Kidney glomerular epithelial cell (primary cell): ENCODE measurements around the gene COMMD4.

ENCODE experiments used
- DNase-seq: peaks from one replicate; lab custom pipeline; 2025; lab: John Stamatoyannopoulos, UW

COMMD4 gene

DNA sequence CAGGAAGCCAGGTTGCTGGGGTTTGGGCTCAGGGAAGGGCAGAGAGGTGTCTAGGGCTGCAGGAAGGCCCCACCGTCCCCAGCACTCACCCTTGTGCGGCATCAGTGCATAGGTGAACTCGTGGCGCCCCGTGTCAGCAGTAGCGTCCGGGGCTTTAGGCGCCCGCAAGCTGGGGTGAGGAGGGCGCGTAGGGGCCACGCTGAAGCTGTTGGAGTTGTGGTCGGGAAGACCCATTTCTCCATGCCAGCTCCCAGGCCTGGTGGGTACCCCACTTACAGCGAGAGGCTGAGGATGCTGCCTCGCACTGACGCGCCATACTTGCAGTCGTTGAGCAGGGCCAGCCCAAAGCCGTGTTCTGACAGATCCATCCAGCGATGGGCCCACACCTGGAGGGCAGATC is 20.7 kb downstream of the COMMD4 start:
- no peak for DNase-seq

DNA sequence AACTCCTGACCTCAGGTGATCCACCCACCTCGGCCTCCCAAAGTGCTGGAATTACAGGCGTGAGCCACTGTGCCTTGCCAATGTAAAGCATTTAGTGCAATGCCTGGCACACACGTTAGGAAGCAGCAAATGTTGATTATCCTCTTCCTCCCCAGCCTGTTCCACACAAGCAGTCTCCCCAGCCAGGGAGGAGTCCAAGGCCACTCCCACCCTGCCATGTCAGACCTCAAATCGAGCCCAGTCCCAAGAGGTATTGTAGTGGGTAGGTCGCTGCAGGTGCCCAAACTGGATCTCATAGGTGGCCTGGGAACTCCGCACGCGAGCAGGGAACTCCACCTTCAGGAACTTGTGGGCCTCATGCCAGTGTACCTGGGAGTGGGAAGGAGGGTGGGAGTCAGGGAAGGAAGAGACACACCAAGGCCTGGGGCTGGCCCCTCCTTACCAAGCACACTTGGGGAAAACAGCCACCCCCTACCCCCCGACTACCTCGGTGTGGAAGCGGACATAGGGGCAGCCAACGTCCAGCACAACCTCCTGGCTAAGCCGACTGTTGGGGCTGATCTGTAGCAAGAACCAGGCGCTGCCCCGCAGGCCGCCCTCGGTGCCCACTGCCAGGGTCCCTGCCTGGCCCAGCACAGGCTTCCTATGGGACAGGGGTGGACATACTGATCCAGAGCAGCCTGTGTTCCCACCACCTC is 22.3 kb downstream of the COMMD4 start:
- no peak for DNase-seq

DNA sequence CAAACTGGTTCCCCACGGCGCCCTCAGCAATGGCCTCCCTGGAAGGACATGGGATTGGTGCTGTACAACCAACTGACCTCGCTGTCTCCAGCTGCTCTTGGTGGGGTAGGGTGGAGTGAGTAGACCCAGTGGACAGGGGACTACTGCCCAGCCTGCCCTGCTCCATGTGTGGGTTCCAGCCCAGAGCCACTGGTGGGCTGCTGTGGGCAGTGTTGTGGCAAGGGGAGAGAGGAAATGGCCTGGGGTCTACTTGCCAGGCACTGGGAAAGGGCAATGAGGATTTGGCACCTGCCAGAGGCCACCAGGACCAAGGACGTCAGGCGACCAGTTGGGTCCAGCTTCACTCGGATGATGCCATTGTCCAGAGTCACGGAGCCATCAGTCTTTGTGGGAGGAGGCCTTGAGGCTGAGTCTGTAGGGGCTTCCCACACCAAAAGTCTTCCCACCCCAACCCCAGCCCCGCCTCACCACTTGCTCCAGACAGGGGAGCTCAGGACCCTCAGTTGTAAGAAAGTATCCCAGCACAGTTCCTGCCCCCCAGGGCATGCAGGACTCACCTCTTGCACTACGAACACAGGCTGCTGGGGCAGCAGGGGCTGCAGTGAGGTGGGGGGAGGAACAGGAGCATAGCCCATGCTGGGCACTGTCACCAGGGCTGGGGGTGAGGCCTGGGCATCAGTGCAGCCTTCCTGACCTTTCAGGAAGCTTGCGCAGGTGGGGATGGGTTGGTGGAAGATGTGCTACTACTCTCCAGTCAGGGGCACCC is 23.1 kb downstream of the COMMD4 start:
- no peak for DNase-seq

DNA sequence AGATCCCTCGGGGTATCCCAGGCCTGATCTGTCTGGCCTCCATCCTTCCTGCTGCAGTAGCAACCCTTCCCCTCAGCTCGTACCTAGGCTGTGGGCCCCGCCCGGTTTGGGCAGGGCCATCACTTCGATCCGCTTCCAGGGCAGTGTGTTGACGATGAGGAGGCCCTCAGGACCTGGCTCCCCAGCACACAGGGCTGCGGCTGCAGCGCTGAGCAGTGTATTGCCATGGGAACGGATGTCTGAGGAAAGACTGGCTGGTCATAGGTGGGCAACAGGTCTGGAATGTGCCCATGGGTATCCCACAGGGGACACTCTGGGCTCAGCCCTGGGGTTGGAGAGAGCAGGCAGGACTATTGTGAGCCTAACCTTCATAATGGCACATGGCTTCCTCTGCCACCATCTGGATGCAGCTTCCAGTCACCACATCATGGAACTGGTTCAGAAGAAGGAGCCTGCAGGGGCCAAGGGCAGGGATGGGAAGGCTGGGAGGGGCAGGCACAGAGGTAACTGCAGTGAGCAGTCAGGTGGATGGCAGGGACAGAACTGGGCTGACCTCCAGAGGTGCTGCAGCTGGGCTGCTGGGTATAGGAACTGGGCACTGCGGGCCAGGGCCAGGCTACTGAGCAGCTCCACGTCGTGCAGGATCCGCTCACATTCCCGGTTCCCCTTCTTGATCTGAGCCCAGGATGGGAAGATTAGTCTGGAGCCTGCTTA is 23.8 kb downstream of the COMMD4 start:
- no peak for DNase-seq

DNA sequence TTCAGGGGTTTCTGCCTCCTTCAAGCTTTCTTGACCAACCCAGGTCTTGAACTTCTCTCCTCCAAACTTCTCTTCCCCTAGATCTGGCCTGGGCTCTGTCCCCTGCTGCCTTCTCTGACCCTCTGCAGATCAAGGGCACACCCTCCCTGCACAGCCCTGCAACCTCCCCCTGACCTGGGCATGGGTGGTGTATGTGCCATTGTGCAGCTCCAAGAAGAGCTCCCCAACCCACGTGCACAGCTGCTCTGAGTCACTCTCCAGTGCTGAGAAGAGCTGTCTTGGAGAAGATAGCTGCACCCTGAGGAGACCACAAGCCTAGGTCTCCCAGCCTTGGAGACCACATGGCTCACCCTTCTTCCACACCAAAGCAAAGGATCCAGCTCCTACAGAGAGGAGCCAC is 24.5 kb downstream of the COMMD4 start:
- DNase-seq: no peak

DNA sequence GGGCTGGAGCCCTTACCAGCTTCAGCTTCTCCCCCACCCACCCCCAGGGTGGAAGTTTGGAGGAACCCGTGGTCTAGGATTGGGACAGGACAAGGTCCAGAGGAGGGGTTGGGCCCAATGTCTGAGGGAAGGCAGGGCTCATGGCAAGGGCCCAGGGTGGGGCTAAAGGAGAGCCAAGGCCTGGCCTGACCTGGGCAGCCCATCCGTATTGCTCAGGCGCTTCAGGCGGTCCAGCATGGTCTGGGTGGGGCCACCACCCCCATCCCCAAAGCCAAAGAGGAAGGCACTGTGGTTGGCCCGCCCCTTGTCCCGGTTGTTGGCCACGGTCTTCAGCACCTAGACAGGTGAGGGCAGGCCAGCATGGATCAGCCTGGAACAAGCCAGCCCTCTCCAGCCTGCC is 25.0 kb downstream of the COMMD4 start:
- DNase-seq: no peak

DNA sequence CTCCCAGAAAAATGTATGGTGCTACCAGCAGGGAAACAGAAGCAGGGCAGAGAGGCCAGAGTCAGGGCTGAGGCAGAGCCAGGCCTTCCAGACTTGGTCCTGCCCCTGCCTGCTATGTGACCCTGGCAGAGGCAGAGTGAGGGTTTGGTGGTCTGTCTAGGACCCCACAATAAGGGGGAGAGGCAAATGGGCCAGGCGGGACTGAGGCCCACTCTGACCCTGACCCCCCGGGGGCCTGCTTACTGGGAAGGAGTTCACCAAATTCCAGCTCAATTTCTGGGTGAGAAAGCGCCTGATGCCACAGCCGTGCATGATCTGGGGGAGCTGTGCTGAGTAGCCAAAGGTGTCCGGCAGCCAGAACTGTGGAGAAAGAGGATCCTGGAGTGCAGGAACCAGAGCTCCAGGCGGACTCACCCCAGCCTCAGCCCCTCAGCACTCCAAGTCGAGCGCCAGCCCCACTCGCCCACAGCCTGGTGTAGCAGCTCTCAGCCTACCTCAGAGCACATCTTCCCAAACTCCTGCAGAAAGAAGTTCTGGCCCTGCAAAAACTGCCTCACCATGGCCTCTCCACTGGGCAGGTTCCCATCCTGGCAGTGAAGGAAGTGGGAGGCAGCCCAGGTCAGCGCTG is 25.6 kb downstream of the COMMD4 start:
- no peak for DNase-seq

DNA sequence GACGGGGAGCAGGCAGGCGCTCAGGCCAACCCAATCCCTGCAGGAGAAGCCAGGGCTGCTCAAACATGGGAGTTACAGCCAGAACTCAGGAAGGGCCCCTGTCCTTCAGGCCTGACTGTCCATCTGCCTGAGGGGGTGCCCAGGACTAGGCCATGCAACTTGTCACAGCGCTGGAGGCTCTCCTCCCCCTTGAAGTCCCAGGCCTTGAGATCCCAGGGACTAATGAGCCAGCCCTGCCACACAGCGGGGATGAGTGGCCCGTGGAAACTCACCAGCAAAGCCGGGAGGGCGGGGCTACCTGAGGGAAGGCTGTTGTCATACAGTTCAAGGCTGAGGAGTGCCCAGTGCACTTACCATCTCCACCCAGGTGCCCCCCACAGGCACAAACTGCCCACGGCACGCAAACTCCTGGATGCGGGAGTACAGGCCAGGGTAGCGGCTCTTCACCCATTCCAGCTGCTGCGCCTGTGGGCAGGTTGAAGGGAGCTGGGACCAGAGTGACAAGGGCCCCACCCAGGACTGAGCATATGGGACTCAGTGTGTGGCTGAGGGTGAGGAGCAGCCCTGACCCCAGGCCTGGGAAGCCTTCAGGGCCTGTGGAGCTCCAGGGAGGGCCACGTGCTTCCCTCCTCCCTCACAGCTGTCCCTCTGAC is 26.3 kb downstream of the COMMD4 start:
- DNase-seq: no peak

DNA sequence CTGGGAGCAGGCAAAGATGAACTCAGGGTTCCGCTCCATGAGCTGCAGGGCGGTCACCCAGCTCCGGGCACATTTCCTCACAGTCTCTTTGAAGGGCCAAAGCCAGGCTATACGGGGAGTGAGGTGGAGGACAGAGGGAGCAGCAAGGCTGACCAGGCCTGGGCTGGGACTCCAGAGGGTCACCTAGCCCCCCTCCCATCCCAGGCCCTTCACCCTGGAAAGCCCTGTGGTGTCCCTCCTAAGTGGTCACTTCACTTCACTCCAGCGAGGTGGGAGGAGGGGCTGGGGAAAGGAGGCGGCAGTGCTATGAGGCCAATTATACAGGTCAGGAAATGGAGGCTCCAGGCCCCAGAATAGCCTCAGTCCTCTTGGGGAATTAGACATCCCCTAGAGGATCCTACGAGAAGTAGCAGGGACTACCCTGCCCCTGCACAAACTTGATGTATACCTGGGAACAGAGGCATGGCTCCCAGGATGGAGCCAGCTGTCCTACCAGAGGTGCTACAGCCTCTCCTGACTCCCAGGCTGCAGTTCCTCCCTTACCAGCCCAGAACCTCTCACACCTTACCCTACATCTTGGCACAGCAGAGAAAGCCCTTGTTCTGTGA is 26.9 kb downstream of the COMMD4 start:
- no peak for DNase-seq

DNA sequence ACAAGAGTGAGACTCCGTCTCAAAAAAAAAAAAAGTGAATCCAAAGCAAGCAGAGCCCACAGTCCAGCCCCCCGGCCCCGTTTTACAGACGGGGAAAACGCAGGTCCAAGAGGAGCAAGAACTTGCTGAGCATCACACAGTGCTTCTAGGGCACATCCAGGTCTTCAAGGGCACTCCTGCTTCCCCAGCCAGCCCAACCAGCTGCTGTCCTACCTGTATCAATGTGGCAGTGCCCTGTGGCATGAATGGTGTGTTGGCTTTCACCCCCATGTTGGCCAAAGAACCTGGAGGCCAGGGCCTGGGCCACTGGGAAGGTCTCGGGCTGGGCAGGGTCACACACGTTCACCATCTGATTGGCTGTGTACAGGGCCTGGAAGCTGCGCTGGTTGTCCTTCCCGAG is 27.9 kb downstream of the COMMD4 start:
- DNase-seq: no peak

DNA sequence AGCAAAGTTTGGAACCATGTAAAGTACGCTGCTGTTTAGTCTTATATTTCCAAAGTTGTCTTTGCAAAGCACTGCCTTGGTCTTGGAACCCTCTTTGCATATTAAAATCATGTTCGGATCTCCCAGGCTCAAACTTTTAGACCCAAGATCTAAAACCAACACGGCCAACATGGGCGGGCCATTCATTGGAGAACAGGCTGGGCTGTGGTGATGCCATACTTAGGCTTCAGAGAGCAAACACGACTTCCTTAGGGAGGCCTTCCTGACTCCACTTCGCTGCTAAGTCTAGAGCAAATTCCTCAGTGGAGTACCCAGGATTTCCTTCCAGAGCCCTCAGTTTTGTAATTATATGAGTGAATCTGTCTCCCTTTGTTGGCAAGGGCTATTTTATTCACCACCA is 29.0 kb downstream of the COMMD4 start:
- DNase-seq: no peak

DNA sequence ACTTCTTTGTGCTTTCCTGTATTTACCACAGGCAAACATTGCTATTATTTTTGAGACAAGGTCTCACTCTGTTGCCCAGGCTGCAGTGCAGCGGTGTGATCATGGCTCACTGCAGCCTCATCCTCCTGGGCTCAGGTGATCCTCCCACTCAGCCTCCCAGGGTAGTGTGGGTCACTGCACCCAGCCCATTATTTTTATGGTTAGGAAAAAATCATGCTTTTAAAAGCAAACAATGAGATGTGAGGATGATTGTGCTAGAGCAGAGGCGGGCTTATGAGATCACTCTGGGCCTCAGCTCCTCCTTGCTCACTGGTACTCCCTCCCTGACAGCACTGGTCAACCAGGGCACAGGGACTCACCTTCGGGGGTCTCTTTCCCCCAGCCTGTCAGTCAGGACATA is 30.3 kb downstream of the COMMD4 start:
- peak; percentile 44 for DNase-seq

DNA sequence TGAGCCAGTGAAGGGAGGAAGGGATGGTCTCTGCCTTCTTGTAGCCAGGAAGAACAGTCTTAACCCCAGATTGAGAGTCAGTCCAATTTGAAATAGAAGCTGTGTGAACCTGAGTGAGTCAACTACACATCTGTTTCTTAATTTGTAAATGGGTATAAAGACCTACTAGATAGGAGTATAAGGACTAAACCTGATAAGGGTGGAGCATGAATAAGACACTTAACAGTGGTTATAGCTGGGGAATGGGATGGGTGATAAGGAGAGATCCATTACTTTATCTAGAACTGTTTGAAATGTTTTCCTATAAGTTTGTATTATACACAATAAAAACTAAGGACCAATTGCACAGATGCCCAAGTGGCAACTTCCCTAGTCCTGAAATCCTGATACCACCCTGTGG is 31.1 kb downstream of the COMMD4 start:
- no peak for DNase-seq

DNA sequence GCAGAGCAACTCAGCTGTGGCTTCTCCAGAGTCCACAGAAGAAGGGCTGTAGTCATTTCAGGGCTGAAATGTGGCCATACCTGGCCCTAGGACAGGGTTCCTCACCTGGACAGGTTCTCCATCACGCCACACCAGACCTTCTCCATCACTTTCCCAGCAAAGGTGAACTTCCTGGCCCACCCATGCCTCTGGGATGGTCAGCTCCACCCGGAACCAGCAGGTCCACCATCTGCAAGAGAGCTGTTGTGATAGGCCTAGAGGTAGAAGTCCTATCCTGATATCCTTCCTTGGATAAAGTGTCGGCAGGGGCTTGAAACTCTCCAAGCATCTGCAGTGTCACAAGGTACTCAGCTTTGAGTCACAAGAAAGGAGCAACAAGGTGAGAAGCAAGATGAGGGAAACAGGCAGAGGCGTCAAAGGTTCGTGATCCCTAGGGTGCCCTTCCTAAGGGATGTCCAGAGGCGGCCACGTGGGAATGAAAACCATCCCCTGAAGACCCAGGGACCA is 31.6 kb downstream of the COMMD4 start:
- DNase-seq: no peak

DNA sequence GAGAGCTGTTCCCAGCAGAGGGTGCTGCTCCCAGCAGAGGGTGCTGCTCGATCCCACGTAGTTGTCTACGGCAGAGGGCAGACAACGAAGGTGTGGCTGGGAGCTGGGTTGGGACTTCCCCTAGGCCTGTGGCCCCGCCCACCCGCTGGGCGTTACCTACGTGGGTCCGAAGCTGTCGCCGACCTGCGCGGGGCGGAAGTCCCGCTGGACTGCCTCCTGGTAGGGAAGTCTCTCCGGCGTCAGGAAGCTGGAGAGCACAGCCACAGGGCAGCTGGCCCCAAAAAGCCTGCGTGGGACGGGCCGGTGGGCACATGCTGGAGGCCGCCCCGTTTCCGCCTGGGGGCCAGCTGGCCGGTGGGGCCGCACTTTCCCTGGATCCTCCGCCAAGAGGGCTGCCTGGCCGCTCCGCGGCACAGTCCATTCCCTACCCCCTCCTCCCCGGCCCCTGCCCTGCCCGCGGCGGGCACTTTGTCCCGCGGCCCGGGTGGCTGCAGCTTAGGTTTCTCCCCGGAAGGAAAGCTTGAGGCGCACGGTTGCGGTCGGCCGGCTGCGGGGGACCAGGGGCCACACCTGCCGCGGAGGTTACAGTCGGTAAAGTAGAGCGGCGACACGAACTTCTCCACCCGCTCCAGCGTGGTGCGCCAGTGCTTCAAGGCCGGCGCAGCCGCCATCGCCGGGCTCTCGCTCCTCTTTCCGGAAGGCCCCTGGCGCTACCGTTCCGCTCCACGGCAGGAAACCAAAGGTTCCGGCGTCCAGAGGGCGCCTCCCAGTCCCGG is 32.2 kb downstream of the COMMD4 start, which contains the start of gene MAN2C1:
MAN2C1 (minus strand) TSS at position 695 of the 776 bp plus-strand sequence; CDS start at position 671, 24 bp downstream.
- DNase-seq: peak; percentile 90

DNA sequence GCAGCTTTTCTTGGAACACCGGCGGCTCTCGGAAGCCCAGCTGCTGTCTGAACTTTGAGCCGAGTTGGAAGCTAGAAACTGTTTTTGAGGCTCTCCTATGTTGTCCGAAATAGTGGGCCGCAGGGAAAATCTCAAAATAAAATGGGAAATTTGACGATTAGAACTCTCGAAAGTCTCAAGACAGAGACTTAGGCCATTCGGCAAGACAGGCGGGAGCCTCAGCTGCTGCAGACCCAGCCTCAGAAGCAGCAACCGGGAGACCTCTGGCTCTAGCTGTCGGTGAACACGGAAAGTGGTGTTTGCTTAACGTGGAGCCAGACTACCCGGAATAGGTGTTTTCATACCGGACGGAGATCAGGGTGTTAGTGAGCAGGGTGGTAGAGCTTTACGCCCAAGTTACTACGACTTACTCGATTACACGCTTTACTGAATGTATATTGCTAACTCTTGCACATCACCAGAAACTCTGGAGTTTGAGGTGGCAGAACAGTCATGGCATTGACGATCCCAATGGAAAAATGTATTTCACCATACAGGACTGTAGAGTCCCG is 32.9 kb downstream of the COMMD4 start:
- DNase-seq: no peak

DNA sequence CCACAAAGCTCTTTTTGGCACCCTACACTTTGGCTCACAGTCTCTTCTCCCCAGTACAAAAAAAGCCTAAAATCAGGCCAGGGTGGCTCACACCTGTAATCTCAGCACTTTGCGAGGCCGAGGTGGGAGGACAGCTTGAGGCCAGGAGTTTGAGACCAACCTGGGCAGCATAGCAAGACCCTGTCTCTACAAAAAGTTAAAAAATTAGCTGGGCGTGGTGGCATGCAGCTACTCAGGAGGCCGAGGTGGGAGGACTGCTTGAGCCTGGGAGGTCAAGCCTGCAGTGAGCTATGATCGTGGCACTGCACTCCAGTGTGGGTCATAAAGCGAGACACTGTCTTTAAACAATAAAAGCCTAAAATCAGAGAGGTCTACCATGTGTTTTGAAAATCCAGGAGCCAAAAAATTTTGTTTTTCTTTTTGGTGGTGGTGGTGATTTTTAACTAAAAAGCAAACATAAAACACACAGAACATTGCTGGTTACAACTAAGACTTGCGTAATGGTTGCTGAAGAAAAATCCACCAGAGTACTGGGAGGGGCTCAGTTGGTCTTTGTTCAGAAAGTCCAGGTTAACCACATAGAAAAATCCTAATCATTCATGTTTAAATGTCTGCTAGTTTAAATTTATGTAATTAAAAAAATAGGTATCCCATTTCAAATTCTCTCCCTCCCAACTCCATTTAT is 34.2 kb downstream of the COMMD4 start:
- no peak for DNase-seq

DNA sequence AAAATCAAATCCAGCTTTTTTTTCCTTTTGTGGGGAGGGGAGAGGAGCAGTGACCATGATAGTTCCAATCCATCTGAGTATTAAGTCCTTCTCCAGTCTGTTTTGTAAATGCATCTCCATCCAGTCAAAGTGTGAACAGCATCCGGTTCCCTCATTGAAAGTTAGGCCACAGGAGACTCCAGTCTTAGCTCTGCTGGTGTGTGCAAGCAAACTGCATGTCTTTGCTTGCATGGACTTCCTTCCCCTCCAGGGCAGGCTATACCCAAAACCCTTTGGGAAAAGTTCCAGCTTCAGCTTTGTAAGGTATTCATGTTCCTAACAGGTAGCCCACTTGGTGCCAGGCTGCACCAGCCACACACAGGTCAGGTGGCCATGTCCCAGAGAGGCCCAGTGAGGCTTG is 35.6 kb downstream of the COMMD4 start:
- DNase-seq: no peak

DNA sequence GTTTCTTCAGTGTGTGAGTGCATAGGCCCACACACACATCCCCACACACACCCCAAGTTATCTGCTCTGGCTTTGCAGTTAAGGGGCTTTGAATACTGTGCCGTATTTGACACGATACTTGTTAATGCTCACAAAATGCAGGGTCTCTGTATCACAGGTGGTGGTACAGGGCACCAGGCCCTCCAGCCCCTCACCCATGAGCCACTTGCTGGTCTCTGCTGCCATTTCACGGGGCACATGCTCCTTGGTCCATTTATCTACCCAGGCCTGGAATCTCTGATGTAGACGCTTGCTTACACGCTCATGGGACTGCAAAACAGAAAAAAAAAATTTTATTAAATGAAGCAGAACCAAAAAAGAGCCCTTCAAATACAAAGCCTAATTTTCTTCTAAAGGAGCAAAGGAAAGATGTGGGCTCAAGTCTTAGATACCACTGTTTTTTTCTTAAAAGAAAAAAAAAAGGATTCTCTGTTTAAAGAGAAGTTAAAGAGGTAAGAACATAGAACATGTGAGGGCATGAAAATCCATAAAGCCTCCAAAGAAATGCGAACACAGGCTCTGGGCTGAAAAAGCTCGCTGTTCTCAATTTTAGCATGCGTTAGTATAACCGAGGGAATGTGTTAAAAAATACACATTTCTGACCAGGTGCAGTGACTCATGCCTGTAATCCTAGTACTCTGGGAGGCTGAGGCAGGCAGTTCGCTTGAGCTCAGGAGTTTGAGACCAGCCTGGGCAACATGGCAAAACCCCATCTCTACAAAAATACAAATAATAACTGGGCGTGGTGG is 36.2 kb downstream of the COMMD4 start:
- DNase-seq: no peak
